GM13977 (cell line): ENCODE data around the gene CCIN.
A peak's percentile ranks its signal among the peaks of the same experiment; 100 is the strongest.

Experiments
- DNase-seq: peaks from one replicate; pipeline ENCODE4 v3.0.0; 2012; ENCODE audit warnings: low spot score
- in situ Hi-C: fragments of 300-500 bp; cut with MboI; formaldehyde crosslinking; loops from one replicate; pipeline ENCODE4 v1.12.0; 2022; ENCODE audit warnings: low sequenced_read_pairs, low pct_unique_long_range_greater_than_20kb, mixed read lengths, inconsistent platforms; ENCODE audit not compliant: unreplicated experiment
- TF ChIP-seq, protein P1 (sequence below): IDR thresholded peaks from 2 replicates; pipeline ENCODE4 v1.5.1; 2012; ENCODE audit warnings: mild to moderate bottlenecking, control low read depth; ENCODE audit not compliant: insufficient read depth; ENCODE audit errors: extremely low read depth, missing control alignments

CCIN gene

DNA sequence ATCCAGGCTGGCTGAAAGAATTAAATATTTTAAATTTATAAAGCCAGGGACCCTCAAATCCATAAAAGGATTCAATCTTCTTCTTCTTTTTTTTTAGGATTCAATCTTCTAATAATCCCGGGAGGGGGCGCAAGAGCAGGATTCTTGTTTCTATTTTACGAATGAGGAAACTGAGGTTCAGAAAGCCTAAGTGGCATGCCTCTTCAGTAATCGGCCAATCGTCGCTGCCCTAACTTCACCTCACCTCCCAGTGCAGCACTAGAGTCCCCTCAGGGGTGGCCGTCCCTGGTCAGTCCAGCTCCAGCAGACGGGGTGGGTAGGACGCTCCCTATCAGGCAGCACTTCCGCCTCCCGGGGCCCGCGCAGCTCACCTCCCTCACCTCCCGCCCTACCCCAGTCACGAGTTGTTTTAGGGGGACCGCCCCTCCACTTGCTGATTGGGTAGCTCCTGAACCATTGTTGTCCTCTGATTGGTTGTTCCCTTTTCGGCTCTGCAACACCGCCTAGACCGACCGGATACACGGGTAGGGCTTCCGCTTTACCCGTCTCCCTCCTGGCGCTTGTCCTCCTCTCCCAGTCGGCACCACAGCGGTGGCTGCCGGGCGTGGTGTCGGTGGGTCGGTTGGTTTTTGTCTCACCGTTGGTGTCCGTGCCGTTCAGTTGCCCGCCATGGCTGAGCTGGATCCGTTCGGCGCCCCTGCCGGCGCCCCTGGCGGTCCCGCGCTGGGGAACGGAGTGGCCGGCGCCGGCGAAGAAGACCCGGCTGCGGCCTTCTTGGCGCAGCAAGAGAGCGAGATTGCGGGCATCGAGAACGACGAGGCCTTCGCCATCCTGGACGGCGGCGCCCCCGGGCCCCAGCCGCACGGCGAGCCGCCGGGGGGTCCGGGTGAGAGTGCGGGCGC, 21.5 kb downstream of the CCIN start, which contains the start of gene CLTA:
Gene CLTA, plus strand, starts transcription at position 534 of the 902 bp plus-strand sequence. Its CDS starts 136 bp downstream, at position 670.
- in situ Hi-C loops: no loop called here
- TF ChIP-seq, protein P1, sequence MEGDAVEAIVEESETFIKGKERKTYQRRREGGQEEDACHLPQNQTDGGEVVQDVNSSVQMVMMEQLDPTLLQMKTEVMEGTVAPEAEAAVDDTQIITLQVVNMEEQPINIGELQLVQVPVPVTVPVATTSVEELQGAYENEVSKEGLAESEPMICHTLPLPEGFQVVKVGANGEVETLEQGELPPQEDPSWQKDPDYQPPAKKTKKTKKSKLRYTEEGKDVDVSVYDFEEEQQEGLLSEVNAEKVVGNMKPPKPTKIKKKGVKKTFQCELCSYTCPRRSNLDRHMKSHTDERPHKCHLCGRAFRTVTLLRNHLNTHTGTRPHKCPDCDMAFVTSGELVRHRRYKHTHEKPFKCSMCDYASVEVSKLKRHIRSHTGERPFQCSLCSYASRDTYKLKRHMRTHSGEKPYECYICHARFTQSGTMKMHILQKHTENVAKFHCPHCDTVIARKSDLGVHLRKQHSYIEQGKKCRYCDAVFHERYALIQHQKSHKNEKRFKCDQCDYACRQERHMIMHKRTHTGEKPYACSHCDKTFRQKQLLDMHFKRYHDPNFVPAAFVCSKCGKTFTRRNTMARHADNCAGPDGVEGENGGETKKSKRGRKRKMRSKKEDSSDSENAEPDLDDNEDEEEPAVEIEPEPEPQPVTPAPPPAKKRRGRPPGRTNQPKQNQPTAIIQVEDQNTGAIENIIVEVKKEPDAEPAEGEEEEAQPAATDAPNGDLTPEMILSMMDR: peak; percentile 45
- peak; percentile 99 for DNase-seq

DNA sequence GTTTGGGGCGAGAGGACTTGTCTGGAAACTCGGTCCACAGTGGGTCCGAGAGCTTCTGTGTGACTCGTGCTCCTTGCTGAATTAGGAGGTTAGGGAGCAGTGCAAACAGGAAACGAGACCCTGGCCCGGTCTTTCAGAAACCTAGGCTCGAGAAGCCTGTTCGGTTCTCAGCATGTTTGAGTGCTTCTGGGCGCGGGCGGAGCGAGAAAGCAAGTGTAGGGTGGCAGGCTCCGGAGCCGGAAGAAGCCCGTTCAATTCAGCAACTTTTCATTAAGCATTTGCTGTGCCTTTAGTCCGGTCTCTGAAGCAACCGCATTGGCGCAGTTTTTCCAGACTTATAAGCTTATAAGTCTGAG, 22.1 kb downstream of the CCIN start:
- no peak for DNase-seq
- TF ChIP-seq, protein P1: no peak
- in situ Hi-C loops: no loop called here

DNA sequence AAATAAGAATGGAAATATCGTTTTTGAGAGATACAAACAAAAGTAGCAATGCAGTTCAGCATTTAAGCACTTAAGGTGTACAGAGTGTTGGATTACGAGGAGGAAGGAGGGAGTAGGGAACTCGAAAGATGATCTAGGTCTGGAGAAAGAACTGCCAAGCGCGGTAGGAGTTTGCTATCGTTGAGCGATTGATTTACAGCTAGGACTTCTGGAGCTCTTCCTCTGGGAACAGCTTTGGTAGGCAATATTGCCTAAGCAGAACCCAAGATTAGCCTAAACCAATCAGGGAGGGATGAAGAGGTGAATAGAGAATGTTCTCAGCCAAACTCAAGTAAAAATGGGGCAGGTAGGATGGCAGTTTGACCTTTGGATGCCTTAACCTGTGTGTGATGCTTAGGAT, 22.5 kb downstream of the CCIN start:
- TF ChIP-seq, protein P1: no peak
- no peak for DNase-seq
- in situ Hi-C loops: no loop called here

DNA sequence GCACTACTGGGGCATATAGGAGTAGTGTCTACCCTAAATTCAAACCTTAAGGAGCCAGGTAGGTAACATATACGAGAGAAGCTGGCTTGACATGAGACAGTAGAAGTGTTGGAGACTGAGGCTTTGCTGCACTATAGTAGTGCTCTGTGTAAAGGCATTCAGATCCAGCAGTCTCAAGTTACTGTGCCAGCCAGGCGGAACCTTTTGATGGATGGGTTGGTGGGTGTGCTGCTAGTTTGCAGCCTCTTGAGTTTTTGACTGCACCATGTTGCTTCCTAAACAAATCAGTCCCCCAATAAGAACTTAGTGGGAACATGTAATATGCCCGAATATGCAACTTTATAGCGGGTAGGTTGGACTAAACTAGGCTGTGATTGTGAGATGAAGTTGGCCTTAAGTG, 23.0 kb downstream of the CCIN start:
- TF ChIP-seq, protein P1: no peak
- DNase-seq: no peak
- in situ Hi-C loops: no loop called here

DNA sequence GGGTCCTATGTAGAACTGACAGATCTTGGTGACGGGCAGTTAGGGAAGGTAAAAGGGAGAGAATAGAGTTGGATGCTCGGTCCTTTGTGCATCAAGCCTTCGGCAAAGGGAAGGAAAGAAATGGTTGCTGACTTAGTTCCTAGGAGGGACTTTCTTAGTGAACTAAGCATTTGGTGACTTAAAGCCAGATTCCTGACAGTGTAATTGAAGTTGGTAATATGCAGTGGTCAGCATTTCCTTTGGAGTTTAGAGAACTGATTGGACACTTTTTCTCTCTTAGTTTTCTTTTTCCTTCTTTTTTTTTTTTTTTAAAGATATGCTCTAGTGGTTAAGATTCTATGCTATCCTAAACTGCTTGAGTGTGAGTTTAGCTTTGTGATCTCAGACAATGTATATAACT, 23.8 kb downstream of the CCIN start:
- TF ChIP-seq, protein P1: no peak
- in situ Hi-C loops: no loop called here
- no peak for DNase-seq

DNA sequence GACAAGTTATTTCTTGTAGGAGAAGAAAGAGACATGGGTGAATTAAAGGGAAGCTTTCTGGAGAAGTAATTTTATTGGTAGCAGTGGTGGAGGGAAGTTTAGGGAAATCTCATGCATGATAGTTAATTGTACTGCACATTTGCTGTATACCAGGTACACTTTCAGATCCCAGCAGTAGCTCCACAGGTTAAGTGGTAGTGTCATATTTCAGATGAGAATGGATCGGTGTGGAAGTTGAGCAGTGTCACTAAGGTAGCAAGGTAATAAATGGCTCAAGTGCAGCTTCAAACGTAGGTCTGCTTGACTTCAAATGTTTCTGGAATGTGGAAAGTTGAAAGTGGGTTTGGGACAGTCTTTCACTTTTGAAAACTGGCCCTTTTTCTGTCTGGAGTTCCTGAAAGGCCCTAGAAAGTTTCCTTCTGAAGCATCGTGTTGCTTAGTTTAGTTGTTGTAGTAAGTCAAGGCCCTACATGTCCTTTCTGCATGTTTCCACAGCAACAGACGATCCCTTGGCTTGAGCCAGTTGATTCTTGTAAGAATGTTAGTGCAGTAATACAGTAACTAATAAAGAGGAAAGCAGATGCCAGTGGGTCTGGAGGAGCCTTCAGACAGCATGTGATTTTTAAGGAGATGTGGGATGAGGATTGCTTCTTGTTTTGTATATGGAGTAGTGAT, 25.3 kb downstream of the CCIN start:
- TF ChIP-seq, protein P1: no peak
- in situ Hi-C loops: no loop called here
- no peak for DNase-seq
